Stimulated activated CD4-positive, alpha-beta T cell treated with anti-CD3 and anti-CD28 coated beads, TNF-alpha, amount 100 ng/mL, for 4 hours (primary cell): ENCODE measurements around the gene EML1.

Experiments used
- DNase-seq, 3 experiments: peaks; one replicate each; pipeline ENCODE4 v3.0.0-alpha.2; 2020; ENCODE audit warnings: low read depth in 3 of 3

Gene EML1

DNA sequence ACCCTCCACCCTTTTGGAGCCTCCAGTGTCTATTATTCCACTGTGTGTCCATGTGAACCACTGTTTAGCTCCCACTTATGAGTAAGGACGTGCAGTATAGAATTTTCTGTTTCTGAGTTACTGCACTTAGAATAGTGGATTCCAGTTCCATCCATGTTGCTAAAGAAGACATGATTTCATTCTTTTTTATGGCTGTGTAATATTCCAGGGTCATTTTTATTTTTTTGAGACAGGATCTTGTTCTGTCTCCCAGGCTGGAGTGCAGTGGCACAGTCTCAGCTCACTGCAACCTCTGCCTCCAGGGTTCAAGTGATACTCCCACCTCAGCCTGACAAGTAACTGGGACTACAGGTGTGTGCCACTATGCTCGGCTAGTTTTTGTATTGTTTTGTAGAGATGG is 31.6 kb downstream of the EML1 start:
- no peak for DNase-seq

DNA sequence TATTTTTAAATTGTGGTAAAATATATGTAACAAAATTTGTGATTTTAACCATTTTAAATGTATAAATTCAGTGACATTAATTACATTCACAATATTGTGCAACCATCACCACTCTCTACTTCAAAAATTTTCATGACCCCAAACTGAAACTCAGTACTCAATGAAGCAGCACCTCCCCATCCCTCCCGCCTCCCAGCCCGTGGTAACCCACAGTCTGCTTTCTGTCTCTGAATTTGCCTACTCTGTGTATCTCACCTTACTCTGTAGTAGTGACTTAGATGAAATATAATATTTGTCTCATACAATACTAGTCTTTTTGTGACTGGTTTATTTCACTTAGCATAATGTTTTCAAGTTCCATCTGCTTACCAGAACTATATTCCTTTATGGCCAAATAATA is 36.2 kb downstream of the EML1 start:
- no peak for DNase-seq

DNA sequence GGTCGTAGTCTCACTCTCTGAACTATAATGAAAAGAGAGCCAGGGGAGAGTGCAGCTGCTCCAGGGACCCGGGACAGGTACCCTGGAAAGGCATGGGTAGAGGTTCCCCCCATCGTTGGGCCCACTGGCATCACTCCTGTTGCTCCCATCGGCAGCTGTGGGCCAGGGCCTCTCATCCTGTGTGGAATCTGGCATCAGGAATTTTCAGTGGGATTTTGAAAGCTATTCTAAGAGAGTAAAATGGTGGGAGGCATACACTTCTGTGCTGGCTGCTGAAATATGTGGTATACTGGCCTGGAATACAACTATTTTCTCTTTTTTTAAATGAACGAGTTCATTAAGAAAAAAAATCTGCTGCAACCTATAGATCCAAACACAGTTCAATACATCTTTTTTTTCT is 38.1 kb downstream of the EML1 start:
- DNase-seq: no peak

DNA sequence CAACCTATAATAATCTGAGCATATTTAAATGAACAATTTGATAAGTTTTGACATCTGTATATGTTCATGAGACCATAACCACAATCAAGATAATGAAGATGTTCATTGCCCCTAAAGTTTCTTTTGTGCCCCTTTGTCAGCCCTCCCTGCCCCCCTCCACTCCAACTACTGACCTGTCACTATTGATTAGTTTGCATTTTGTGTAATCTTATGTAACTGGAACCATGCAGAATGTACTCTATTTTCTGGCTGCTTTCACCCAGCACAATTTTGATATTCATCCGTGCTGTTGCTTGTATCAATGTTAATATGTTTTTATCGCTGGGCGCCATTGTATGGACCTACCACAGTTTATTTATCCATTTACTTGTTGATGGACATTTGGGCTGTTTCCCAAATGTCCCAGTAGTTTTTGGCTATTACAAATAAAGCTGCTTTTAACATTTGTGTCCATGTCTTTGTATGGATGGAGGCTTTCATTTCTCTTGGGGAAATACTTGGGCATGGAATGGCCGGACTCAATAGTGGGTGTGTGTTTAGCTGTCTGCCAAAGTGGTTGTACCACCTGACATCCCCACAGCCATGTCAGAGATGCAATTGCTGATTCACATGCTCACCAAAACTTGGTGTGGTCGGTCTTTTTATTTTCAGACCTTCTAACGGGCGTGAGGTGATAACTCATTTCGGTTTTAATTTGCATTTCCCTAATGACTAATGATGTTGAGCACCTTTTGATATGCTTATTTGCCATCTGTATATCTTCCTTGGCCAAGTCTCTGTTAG is 38.9 kb downstream of the EML1 start:
- no peak for DNase-seq

DNA sequence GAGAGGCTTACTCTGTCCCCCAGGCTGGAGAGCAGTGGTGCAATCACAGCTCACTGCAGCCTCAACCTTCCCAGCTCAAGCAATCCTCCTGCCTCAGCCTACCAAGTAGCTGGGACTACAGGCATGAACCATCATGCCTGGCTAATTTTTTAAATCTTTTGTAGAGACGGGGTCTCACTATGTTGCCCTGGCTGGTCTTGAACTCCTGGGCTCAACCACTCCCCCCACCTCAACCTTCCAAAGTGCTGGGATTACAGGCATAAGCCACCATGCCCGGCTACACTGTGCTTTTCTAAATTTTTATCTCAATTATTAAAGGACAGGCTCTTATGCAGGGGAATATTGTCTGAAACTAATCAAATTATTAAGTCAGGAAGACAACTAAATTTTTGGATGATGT is 44.6 kb downstream of the EML1 start:
- DNase-seq: no peak

DNA sequence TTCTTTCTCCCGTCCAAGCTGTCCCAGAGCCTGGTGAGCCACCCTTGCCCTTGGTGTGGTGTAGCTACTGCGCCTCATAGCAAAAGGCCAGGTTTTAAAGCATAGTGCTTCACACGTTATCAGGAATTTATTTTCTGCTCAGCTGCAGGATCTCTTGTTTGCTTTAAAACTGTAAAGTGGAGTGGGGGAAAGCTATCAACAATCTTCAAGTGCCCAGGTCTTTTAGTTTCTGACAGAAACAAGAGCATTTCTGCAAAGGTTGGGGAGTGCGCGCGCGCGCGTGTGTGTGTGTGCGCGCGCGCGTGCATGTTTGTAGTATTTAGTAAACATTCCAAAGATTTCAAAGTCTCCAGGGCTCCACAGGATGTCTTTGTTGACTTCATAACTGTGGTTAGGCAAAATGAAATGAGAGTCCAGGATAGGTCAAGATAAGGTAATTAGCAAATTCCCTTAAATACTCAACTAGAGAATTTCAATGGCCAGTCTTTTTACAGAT is 45.5 kb downstream of the EML1 start:
- no peak for DNase-seq

DNA sequence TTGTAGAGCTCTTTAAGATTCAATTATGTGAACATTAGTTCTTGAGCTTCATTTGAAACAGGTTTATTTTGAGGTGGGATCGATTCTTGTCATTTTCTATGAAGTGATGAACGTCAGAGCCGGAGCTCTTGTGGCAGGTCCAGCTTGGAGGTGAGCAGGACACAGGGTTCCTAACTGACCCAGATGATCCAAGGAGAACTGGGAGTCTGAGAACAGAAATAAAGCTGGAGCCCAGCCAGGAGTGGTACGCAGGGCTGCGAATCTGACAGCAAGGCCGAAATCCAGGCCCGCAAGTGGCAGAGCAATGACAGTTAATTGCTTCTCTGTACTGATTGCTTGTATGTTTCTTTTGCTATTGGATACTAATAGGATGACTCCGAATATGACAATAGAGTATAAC is 46.5 kb downstream of the EML1 start:
- no peak for DNase-seq

DNA sequence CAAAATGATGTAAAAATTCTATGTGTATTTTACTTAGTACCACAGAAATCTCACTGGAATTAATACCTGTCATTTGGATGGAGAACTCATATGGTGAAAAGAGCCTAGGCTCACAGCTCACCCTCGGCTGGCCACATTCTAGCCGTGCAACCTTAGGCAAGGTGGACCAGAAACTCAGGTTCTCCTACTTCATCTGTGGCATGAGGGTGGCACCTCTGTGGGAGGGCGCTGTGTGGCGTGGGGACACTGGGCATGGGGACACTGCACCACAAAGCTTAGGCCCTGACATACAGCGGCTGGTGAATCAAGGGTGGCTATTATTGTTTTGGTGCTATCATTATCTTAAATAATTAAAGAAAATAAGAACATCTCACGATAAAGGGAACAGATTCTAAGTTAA is 47.1 kb downstream of the EML1 start:
- no peak for DNase-seq

DNA sequence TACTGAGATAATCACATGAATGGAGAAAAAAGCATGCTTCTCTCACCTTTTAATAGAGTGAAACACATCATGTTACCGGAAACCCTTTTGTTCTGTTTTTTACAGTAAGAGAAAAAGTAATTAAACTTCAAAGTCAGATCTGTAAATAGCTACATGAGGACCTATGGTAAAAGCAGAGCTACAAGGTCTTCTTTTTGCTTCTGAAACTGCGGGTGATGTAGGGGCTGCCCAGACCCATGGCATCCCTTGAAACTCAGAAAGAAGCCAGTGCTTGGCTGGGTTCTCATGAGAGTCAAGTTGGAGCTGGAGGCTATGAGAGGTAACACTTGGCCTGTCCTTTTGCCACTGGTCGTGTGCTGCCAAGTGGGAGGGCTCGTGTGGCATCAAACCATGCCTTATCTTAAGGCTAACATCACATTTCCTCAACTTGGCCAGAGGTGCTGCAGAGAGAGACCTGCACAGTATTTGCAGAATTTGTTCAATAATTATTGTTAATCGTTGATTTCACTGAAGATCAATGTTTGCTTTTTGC is 47.6 kb downstream of the EML1 start:
- DNase-seq: no peak

DNA sequence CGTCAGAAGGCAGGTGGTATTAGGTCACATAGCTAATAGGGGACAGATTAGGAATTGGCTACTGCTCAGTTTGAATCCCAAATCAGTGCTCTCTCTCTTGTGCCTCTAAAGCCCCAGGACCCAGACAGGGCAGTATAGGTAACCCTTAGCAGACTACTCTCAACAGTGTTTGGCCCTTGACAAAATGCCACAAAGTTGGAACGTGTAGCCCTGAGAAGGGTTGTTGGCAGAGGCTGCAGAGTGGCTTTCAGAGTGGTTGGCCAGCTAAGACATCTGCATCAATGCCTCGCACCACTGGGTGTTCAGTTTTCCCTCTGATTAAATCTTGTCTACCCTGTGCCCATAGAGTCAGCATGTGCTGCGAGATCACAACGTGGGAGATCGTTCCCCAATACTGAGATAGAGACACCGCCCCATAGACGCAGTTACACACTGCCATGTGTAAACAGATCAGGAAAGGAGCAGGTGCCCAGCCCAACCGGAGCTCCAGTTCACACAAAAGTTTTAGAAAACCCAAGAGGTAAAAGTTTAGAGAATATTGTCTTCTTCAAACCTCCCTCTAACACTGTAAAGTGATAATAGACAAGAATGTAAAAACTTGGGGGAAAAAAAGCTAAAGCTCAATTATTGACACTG is 48.3 kb downstream of the EML1 start:
- no peak for DNase-seq

DNA sequence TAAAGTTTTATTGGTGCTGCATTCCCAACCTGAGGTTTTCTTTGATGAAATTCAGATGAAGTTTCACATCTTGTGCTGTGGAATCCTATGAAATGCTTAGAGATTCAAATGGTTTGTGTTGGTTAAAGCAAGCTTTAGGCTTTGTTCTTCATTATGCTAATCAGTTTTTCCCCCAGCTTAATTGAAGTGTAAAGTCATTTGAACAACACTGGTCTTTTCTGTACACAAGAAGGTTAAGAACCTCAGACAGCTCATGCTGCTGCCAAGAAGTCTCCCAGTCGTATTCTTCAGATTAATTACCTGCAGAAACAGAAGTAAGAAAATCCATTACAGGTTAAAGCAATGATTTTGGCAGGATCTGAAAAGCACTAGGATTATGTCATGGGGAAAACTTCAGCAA is 48.9 kb downstream of the EML1 start:
- no peak for DNase-seq

DNA sequence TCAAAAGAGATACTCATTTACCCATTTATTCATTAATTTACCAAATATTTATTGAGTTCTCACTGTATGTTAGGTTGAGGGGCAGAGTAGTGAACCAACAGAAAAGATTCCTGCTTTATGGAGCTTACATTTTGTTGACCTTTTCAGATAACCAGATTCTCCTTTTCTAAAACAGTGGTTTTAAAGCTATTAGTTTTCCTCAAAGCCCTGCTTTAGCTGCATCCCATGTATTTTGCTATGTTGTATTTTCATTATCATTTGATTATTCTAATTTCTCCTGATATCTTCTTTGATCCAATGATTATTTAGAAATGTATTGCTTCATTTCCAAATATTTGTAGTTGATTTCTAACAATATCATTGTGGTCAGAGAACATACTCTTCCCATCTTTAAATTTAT is 53.6 kb downstream of the EML1 start:
- DNase-seq: no peak

DNA sequence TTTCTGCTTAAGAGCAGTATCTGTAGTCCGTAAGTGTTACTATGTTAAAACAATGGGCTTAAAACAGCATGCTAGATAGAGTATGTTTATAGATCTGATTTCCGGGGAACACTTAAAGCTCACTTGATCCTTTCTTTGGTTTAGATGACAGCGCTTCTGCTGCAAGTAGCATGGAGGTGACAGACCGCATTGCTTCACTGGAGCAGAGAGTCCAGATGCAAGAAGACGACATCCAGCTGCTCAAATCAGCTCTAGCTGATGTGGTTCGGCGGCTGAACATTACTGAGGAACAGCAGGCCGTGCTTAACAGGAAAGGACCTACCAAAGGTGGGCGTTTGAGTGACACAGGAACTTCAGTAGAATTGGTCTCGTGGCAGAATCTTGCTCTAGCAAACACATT is 57.5 kb downstream of the EML1 start:
- DNase-seq: no peak

DNA sequence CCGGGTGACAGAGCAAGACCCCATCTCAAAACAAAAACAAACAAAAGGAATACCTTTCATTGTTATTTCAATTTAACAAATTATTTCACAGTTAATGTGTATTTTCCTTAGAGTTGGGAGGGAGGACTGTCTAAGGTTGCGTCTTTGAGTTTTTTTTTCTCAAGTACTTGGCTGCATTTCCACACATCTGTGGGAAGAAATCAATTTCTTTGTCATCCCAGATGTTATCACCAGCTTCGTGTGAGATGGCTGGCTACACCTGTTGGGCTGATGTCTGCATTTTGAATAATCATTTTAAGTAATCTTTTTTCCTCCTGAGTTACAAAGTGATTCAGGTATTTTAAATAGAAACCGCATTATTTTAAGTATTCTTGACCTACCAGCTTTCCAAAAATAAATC is 59.4 kb downstream of the EML1 start:
- no peak for DNase-seq

DNA sequence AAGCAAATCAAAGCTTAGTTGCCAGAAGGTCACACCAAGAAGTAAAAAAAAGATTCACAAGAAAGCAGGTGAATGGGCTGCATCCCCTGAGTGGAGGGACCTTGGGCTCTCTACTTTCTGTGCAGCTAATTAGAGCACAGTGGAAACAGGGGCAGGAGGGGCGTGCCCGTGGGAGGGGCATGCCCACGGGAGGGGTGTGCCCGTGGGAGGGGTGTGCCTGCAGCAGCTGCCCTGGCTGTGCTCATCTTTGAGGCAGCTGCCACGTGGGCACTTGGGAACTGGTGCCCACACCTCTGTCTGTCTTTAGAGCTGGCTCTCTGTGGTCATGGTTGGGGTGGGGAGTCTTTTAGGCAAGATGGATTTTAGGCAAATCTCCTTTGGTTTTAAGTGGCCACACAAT is 60.0 kb downstream of the EML1 start:
- DNase-seq: peak in 1 of 3 experiments; percentile 0

DNA sequence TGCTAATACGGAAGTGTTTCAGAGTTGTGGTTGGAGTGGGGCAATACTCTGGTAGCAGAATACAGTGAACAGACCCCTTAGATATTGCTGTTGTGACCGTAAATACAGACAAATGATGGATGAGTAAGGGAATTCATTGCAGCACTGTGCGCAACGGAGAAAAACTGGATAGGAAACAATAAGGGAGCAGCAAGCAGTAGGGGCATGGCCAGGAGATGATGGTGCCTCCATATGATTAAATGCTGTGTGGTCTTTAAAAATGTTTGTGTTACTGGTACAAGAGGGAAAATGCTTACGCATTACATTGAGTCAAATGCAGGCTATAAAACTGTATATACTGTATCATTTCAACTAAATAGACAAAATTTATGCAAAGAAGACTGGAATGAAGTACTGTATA is 61.6 kb downstream of the EML1 start:
- no peak for DNase-seq

DNA sequence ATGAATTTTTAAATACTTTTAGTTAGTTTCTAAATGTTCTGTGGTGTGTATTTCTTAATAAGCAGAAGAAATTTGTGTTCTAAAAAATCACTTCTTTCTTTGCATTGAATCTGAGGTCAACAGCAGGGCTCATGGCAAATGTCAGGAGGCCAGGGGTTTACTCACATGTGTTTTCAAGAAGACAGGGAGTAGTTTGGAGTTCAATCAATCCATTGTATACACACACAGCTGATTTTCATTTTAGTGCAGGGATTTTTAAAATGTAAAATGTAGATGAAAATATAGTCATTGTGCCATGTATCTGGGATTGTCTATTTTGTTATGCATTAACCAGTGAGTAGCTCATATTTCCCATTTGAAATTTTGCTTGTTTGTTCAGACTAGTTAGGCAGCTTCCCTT is 62.1 kb downstream of the EML1 start:
- DNase-seq: no peak

DNA sequence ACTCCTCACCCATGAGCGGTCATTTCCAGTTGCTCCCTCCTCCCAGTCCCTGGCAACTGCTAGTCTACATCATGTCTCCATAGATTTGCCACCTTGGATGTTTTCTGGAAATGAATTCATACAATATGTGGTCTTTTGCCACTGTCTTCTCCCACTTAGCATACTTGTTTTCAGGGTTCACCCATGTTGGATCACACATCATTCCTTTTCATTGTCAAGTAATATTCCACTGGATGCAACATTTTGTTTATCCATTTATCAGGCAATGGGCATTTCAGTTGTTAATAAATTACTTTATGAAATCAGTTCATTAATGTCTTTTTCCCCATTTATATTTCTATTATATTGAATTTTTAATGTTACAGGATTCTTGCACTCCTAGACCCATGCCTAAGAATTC is 64.3 kb downstream of the EML1 start:
- no peak for DNase-seq

DNA sequence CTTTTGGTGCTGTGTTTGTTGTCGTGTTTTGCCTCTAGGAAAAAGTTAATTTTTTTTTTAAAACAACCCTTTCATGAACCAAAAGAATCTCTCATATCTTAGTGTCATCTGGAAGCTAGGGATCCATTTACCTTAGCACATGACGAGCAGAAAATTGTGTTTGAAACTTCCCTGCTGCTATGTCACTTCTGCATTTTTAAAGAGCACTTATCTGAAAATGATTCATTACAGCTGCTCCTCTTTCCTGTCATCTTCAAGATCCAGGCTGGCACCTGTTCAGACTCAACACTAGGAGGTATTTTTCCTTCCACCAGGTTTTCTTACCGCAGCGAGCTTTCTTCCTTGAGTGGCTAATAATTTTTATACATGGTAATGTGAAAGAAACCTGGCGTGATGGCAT is 67.0 kb downstream of the EML1 start:
- no peak for DNase-seq

DNA sequence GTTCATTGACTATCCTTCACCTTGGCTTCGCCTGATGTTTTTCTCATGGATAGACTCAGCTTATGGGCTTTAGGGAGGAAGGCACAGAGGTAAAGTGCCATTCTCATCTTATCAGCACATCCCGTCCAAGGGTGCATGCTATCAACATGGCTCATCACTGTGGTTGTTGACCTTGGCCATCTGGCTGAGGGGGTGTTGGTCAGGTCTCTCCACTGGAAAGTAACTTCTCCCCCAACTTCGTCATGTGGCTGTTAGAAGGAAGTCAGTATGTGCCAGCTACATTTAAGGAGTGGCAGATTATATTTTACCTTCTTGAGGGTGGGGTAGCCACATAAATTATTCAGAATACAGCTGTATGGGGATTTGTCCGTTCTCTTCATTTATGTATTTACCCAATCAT is 68.9 kb downstream of the EML1 start:
- no peak for DNase-seq

DNA sequence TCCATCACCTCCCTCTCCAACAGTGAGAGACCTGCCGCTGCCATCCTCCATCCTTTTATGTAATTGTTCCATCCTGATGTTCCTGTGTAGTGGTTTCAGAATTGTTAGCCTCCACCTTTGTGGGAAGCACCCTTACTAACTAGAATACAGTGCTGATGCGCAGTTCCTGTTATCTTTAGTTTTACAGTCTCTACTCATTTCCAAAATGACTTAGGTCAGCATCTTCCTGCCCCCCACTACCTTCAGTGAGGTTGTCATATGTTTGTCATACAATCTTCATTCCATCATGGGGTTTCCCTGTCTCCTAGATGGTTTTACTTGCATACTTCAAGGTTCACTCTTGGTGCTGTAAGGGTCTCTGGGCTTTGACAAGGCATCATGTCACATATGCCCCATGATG is 69.8 kb downstream of the EML1 start:
- DNase-seq: no peak

DNA sequence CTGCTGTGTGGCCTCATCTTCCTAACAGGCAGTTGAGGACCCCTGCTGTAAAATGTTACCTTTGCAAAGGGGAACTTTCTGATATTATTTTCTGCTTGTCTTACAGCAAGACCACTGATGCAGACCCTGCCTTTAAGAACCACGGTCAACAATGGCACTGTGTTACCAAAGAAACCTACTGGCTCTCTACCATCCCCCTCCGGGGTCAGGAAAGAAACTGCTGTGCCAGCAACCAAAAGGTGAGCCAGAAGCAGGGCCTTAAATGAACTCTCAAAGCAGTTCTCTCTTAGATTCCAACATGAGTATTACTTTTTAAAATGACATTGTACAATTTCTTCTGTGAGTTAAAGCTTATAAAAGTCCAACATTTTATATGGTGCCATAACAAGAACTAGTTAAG is 72.2 kb downstream of the EML1 start:
- DNase-seq: no peak

DNA sequence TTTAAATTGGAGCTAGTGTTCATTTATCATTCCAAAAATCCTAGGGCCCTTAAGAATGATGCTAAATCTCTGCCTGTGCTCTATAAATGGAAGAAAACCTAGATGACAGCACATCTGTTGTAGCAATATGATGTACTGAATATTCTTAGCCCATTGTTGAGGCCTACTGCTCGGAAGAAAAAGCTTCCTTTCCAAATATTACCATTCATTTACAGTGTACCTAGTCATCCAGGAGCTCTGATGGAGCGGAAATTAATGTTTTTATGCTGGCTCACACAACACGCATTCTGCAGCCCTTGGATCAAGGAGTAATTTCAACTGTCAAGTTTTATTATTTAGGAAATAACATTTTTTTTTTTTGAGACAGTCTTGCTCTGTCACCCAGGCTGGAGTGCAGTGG is 77.4 kb downstream of the EML1 start:
- no peak for DNase-seq
